ENCODE data around the gene C11orf98. TPM values are rescaled to one million over a fixed set of nuclear protein-coding genes. Genes with fewer than 3 reads are reported as not detected.

Gene C11orf98
- total RNA-seq, 4 donors from 2014 or later = 29.2 to 97.4 (median 41.1) TPM

DNA sequence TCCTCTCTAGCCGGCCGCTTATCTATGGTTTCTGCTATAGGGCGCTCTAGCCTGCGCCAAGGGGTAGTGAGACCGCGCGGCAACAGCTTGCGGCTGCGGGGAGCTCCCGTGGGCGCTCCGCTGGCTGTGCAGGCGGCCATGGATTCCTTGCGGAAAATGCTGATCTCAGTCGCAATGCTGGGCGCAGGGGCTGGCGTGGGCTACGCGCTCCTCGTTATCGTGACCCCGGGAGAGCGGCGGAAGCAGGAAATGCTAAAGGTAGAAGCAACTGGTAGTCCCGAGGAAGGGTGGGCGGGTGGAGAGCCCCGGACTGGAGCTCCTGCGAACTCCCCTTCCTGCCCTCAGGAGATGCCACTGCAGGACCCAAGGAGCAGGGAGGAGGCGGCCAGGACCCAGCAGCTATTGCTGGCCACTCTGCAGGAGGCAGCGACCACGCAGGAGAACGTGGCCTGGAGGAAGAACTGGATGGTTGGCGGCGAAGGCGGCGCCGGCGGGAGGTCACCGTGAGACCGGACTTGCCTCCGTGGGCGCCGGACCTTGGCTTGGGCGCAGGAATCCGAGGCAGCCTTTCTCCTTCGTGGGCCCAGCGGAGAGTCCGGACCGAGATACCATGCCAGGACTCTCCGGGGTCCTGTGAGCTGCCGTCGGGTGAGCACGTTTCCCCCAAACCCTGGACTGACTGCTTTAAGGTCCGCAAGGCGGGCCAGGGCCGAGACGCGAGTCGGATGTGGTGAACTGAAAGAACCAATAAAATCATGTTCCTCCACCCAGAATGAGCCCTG lies 6.8 kb upstream of the C11orf98 start, which contains the start of the genes LBHD1 and UQCC3:
Gene LBHD1, minus strand, starts transcription at position 660 of the 782 bp plus-strand sequence. CDS start 2,236 bp downstream, outside the sequence.
Gene UQCC3, plus strand, starts transcription at position 66 of the 782 bp plus-strand sequence. Its CDS starts 73 bp downstream, at position 139.
- Histone ChIP-seq H3K27me3 (no peaks in the 10 kb centered on the region), H3K27ac (peak within 1 kb of the TSS; percentile 88 to 95 (median 90)), H3K4me1 (peaks cover 0 to 52% (median 16%) of the 10 kb centered on the region in 4 donors), H3K9me3 (no peaks in the 10 kb centered on the region), H3K36me3 (peaks cover 0 to 26% (median 0%) of the 10 kb centered on the region in 3 donors), H3K4me3 (peak within 1 kb of the TSS; percentile 73 to 81 (median 75))
- peak; percentile 56 to 73 for TF ChIP-seq POLR2A (IDR thresholded peaks at IDR 0.05)
- TF ChIP-seq, protein P1, sequence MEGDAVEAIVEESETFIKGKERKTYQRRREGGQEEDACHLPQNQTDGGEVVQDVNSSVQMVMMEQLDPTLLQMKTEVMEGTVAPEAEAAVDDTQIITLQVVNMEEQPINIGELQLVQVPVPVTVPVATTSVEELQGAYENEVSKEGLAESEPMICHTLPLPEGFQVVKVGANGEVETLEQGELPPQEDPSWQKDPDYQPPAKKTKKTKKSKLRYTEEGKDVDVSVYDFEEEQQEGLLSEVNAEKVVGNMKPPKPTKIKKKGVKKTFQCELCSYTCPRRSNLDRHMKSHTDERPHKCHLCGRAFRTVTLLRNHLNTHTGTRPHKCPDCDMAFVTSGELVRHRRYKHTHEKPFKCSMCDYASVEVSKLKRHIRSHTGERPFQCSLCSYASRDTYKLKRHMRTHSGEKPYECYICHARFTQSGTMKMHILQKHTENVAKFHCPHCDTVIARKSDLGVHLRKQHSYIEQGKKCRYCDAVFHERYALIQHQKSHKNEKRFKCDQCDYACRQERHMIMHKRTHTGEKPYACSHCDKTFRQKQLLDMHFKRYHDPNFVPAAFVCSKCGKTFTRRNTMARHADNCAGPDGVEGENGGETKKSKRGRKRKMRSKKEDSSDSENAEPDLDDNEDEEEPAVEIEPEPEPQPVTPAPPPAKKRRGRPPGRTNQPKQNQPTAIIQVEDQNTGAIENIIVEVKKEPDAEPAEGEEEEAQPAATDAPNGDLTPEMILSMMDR (IDR thresholded peaks at IDR 0.05) = no peak
- DNase-seq = peak; percentile 83 to 89 (median 85)

DNA sequence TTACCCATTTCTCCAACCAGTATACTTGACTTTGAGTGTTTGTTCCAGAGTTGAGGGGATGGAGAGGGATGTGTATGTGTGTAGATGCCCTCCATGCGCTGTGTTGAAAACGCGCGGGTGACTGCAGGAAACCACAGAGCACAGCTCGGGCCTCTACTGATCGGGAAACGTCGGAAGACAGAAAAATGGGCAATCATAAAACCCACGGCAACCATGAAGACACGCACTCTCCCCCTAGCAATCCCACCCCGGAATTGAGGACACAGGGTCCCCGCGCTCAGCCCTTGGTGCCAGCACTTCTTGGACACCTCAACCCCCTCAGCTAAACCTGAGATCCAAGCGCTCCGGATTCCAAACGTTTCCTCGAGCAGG lies 6.2 kb upstream of the C11orf98 start:
- Histone ChIP-seq H3K27me3 (no peaks in the 10 kb centered on the region), H3K4me3 (peak overlapping the region; percentile 73 to 81 (median 75)), H3K4me1 (peaks cover 0 to 56% (median 22%) of the 10 kb centered on the region in 4 donors), H3K9me3 (no peaks in the 10 kb centered on the region), H3K27ac (peak overlapping the region; percentile 88 to 95 (median 90)), H3K36me3 (peaks cover 0 to 21% (median 0%) of the 10 kb centered on the region in 3 donors)
- TF ChIP-seq POLR2A (IDR thresholded peaks at IDR 0.05) = no peak
- TF ChIP-seq, protein P1 (IDR thresholded peaks at IDR 0.05) = no peak
- no peak for DNase-seq

DNA sequence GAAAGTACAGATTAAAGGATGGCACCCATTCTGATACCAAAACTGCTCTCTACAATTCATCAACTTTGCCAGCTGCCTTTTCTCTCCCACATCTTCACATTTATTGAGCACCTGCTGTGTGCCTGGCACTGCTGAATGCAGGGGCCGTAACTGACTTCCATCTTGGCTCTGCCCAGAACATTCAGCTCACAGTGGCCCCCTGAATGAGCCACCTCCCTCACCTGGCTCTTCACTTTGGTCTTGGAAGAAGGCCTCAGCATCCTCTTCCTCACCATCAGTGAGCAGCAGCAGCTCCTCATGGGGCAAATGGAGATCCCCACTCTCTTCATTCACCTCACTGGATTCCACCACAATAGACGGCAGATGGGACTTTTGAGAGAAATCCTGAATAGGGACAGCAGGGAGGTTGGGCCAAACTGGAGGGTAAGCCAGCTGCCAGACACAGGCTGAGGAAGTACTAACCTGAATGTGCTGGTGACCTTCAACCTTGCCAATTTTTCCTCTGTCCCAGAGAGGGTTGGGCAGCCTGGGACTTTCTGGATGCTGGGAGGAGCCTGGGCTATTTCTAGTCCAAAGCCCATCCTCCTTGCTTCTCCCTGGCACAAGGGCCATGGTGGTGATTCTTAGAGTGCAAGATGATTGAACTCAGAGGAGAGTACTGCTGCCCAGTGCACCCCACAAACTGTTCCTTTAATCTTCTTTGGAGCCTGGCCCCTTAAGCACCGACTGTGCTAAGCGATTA lies 4.6 kb upstream of the C11orf98 start:
- Histone ChIP-seq H3K4me3 (no peak overlapping the region), H3K27me3 (no peaks in the 10 kb centered on the region), H3K4me1 (peaks cover 0 to 59% (median 24%) of the 10 kb centered on the region in 4 donors), H3K27ac (peak overlapping the region in 3 of 4 donors; percentile 36 to 95 (median 88)), H3K9me3 (no peaks in the 10 kb centered on the region), H3K36me3 (peaks cover 0 to 9% (median 0%) of the 10 kb centered on the region in 3 donors)
- peak in 1 of 3 donors; percentile 52 for DNase-seq
- TF ChIP-seq POLR2A (IDR thresholded peaks at IDR 0.05) = no peak
- TF ChIP-seq, protein P1 (IDR thresholded peaks at IDR 0.05) = no peak

DNA sequence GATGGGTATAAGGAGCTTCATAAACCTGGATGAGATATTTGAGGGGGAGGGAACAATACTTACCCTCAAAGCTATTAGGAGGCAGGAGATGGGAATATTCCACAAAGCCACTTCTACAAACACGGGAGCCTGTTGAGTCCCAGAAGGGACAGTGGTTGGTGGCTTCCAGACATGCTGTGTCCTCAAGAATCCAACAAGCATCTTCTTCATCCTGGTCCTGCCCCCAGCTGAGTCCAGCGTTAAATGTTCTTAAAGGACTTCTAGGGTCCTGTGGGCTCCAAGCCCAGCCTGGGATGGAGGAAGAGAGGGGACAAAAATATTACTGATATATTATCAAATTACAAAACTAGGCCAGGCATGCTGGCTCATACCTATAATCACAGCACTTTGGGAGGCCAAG lies 2.5 kb upstream of the C11orf98 start:
- H3K9me3 ChIP-seq = no peaks in the 10 kb centered on the region
- H3K27ac ChIP-seq = no peak overlapping the region
- TF ChIP-seq, protein P1 (IDR thresholded peaks at IDR 0.05) = no peak
- TF ChIP-seq POLR2A (IDR thresholded peaks at IDR 0.05) = no peak
- no peak for DNase-seq
- peaks cover 0 to 53% (median 19%) of the 10 kb centered on the region in 4 donors for H3K4me1 ChIP-seq
- H3K4me3 ChIP-seq = no peak overlapping the region
- H3K36me3 ChIP-seq = peaks cover 0 to 10% (median 0%) of the 10 kb centered on the region in 3 donors
- H3K27me3 ChIP-seq = no peaks in the 10 kb centered on the region

DNA sequence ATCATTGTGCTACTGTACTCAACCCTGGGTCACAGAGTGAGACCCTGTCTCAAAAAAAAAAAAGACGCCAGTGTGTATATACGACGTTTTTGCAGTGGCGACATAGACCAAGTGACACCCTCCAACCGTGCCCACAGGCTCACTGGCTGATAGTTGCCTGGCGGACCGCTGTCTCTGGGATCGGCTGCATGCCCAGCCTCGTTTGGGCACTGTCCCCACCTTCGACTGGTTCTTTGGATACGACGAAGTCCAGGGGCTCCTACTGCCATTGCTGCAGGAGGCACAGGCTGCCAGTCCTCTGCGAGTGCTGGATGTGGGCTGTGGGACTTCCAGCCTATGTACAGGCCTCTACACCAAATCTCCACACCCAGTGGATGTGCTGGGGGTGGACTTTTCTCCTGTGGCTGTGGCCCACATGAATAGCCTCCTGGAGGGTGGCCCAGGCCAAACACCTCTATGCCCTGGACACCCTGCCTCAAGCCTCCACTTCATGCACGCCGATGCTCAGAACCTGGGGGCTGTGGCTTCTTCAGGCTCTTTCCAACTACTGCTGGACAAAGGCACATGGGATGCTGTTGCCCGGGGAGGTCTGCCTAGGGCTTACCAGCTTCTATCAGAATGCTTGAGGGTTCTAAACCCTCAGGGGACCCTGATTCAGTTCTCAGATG lies 1.4 kb upstream of the C11orf98 start:
- H3K4me1 ChIP-seq = peaks cover 0 to 51% (median 17%) of the 10 kb centered on the region in 4 donors
- no peak for DNase-seq
- no peaks in the 10 kb centered on the region for H3K27me3 ChIP-seq
- H3K27ac ChIP-seq = peak overlapping the region; percentile 80 to 94 (median 92)
- no peaks in the 10 kb centered on the region for H3K9me3 ChIP-seq
- H3K36me3 ChIP-seq = peaks cover 0 to 14% (median 0%) of the 10 kb centered on the region in 3 donors
- peak overlapping the region; percentile 75 to 86 (median 82) for H3K4me3 ChIP-seq
- TF ChIP-seq, protein P1 (IDR thresholded peaks at IDR 0.05) = no peak
- no peak for TF ChIP-seq POLR2A (IDR thresholded peaks at IDR 0.05)

Data from Peyer's patch (tissue), 4 donors.